Activated CD4-positive, alpha-beta T cell treated with anti-CD3 and anti-CD28 coated beads, Interleukin-2, amount 10 ng/mL, durations not matched to agents 7 days and 5 days (primary cell): Measurements from ENCODE around the gene CACNB4. TPM values are rescaled to one million over a fixed set of nuclear protein-coding genes. Genes with fewer than 3 reads are reported as not detected.

Experiments
- CTCF ChIA-PET: fragments of 350-600 bp; sonication (Branson Sonifier 250); formaldehyde crosslinking; loops from one replicate; lab custom pipeline; 2021; ENCODE audit warnings: antibody characterized with exemption; lab: Charles Lee
- POLR2A ChIA-PET: fragments of 350-600 bp; sonication (Branson Sonifier 250); formaldehyde crosslinking; loops from one replicate; lab custom pipeline; 2021; ENCODE audit warnings: antibody characterized with exemption; lab: Charles Lee
- DNase-seq: peaks from one replicate; pipeline ENCODE4 v3.0.0-alpha.2; 2020
- H3K27ac Mint-ChIP-seq: one replicate; pipeline ENCODE4 v1.8.0; 2021; ENCODE audit warnings: mild to moderate bottlenecking, moderate library complexity, mixed read lengths
- H3K27me3 Mint-ChIP-seq: one replicate; pipeline ENCODE4 v1.8.0; 2021; ENCODE audit warnings: mixed read lengths
- H3K36me3 Mint-ChIP-seq: one replicate; pipeline ENCODE4 v1.8.0; 2021; ENCODE audit warnings: low read depth, mixed read lengths
- H3K4me1 Mint-ChIP-seq: one replicate; pipeline ENCODE4 v1.8.0; 2021; ENCODE audit warnings: mixed read lengths
- H3K4me3 Mint-ChIP-seq: one replicate; pipeline ENCODE4 v1.8.0; 2021; ENCODE audit warnings: mild to moderate bottlenecking, moderate library complexity, mixed read lengths
- H3K9me3 Mint-ChIP-seq: one replicate; pipeline ENCODE4 v1.8.0; 2021; ENCODE audit warnings: mixed read lengths
- total RNA-seq, 2 experiments: library from RNA; stranded (reverse); gene quantifications; one replicate each; pipeline ENCODE4 v1.2.3, GENCODE V29; 2021

The CACNB4 gene
- total RNA-seq, 2 experiments from 2014 or later: 0.12 to 0.21 TPM

DNA sequence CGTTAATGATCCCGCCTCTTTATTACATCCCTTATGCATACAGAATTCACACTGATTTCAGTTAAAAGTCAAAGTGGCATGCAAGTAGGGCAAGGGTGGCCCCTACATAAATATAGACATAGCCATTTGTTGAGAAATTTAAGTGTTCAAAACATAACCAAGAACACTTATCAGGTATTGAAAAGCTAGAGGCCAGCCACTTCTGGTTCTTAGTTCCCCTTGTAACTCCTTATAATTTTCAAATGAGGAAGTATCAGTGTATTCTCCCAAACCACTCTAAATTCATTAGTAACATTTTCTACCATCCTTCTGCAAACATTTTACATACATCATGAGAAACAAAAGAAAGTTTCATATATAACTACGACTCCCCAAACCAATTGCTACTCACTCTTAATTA lies 264.9 kb downstream of the CACNB4 start:
- H3K27ac Mint-ChIP-seq: no peak overlapping the region
- CTCF ChIA-PET: no interaction called here
- H3K36me3 Mint-ChIP-seq: no peaks in the 10 kb centered on the region
- peaks cover 11% of the 10 kb centered on the region for H3K27me3 Mint-ChIP-seq
- no peaks in the 10 kb centered on the region for H3K9me3 Mint-ChIP-seq
- H3K4me3 Mint-ChIP-seq: no peak overlapping the region
- POLR2A ChIA-PET: no interaction called here
- H3K4me1 Mint-ChIP-seq: peaks cover 3% of the 10 kb centered on the region
- no peak for DNase-seq

DNA sequence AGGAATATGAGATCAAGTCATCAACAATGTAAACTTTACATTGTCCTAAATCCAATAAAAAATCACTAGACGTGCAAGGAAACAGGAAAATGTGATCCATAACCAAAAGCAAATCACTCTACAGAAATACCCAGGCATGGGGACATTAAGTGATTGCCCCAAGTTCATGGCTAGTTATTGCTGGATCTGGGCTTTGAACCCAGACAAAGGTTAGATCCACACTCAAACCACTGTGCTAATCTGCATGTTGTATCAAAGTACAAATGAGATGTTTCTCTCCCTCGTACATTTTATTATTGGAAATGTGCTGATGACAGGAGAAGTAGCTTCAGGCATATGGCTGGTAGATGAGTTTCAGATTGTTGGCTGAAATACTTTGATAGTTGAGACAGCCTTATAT lies 267.9 kb downstream of the CACNB4 start:
- H3K4me1 Mint-ChIP-seq: peaks cover 21% of the 10 kb centered on the region
- POLR2A ChIA-PET: no interaction called here
- CTCF ChIA-PET: no interaction called here
- H3K27me3 Mint-ChIP-seq: peaks cover 7% of the 10 kb centered on the region
- H3K4me3 Mint-ChIP-seq: no peak overlapping the region
- no peak for DNase-seq
- H3K27ac Mint-ChIP-seq: no peak overlapping the region
- H3K9me3 Mint-ChIP-seq: no peaks in the 10 kb centered on the region
- H3K36me3 Mint-ChIP-seq: peaks cover 5% of the 10 kb centered on the region

DNA sequence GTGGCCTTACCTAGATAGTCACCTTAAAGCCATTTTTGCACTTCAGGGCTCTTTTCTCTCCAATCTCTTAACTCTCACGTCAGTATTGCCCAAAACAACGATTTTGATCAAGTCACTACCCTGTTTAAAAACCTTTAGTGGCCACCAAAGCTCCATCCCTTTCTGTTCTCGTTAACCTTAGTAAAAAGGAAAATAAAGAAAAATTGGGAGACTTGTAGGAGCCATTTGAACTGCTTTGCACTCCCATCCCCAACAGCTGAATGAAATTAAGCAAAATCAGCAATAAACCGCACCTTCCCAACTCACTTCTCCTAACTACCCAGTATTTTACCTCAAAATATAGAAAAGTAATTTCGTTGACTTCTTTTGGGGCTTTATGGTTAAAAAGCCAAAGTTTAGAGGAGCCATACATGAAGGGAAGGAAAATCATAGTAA lies 269.9 kb downstream of the CACNB4 start:
- peak overlapping the region; percentile 90 for H3K27ac Mint-ChIP-seq
- peaks cover 1% of the 10 kb centered on the region for H3K27me3 Mint-ChIP-seq
- H3K9me3 Mint-ChIP-seq: no peaks in the 10 kb centered on the region
- ChIA-PET POLR2A (no interaction called here), CTCF (interaction anchor here (1.5 kb wide), 1 partner anchor 9 kb away, joined by 3 read pairs; no protein-coding TSS in a partner anchor)
- peaks cover 35% of the 10 kb centered on the region for H3K4me1 Mint-ChIP-seq
- no peak for DNase-seq
- peaks cover 9% of the 10 kb centered on the region for H3K36me3 Mint-ChIP-seq
- H3K4me3 Mint-ChIP-seq: peak overlapping the region; percentile 97

DNA sequence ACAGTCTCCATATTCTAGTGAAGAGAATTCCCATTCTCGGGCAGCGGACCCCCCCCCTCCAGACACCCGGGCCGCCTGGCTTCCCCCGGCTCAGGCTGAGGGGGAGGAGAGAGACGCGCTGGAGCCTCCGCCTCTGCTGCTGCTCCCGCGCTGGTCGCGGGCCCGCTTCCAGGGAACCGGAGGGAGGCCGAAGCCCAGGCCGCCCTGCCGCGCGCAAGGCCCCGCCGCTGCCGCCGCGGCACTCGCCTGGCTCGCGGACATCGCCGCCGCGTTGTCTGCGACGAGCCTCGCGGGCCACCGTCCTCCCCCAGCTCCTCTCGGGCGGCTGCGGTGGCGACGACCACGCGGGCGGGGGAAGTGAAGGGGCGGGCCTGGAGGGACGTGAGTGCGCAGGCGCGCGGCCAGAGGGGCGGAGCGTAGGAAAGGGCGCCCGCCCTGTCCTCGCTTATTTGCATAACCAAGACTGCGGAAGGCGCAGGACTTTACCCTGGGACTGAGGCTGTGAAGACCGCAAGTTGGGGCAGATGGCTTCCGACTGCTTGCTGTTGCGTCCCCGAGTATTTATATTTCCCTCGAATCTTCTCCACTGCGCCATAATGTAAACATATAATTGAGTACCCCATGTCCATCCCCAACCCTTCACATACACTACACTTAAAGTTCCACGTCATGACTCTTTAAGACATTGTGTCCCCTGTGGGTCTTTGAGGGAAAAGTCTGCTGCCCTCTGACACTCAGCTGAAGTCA lies 270.5 kb downstream of the CACNB4 start, which contains the start of gene ARL5A:
TSS of gene ARL5A (minus strand) at position 279 of the 747 bp plus-strand sequence. CDS start at position 34, 245 bp downstream.
- H3K4me3 Mint-ChIP-seq: peak within 1 kb of the TSS; percentile 97
- peaks cover 38% of the 10 kb centered on the region for H3K4me1 Mint-ChIP-seq
- peaks cover 9% of the 10 kb centered on the region for H3K36me3 Mint-ChIP-seq
- no peaks in the 10 kb centered on the region for H3K27me3 Mint-ChIP-seq
- DNase-seq: peak; percentile 93
- ChIA-PET CTCF (interaction anchor here (0.7 to 1.5 kb wide), 5 partner anchors 9 to 313 kb away, joined by 3 read pairs; no protein-coding TSS in a partner anchor), POLR2A (interaction anchor here (0.6 kb wide), 1 partner anchor 343 kb away, joined by 9 read pairs; no protein-coding TSS in a partner anchor)
- H3K27ac Mint-ChIP-seq: peak within 1 kb of the TSS; percentile 90
- no peaks in the 10 kb centered on the region for H3K9me3 Mint-ChIP-seq

DNA sequence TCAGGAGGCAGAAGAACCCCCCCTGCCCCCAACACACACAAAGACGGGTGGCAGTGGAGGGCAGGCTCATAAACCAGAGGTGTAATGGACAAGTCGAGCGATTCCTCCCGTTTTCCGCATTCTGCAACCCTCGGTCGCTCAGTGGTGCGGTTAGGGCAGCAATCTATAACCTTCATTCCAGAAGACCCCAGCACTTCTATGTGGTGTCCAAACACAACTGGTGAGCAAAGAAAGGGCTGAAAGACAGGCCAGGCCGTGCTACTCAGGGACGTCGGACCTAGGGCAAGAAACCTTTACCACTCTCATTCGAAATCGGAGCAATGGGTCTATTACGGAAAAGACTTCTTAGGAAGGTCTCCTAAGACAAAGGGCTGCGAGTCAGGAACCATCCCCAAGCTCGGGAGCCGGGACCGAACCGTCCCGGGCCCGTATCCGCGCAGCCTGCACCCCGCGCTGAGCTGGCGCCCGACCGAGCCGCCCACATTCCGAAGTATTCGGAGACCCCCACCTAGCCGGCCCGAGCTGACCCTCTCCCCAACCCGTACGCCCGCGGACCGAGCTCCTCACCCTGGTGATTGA lies 271.2 kb downstream of the CACNB4 start:
- Mint-ChIP-seq H3K27ac (peak overlapping the region; percentile 88), H3K9me3 (no peaks in the 10 kb centered on the region), H3K4me3 (peak overlapping the region; percentile 97), H3K4me1 (peaks cover 43% of the 10 kb centered on the region), H3K27me3 (no peaks in the 10 kb centered on the region), H3K36me3 (peaks cover 9% of the 10 kb centered on the region)
- POLR2A ChIA-PET: interaction anchor here (0.6 kb wide), 1 partner anchor 344 kb away, joined by 9 read pairs; no protein-coding TSS in a partner anchor
- CTCF ChIA-PET: interaction anchor here (0.7 to 1.5 kb wide), 5 partner anchors 8 to 313 kb away, joined by 3 read pairs; no protein-coding TSS in a partner anchor
- DNase-seq: peak; percentile 33

DNA sequence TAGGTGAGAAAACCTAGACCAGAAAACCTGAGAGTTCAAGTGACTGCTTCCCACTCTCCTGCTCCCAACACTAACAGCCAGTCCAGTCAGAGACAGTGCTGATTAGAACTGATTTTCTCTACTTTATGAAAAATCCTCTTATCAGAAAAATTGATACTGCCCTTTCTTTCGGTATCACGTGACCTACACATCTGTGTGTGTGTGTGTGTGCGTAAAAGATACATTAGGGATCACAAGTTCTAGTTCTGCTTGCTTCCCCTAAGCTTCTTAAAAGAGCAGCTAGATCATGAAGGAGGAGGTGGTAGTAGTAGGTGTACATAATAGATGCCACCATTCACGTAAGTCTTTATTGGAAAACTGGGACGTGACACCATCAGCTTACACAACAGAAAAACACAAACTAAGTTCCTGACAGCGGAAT lies 272.1 kb downstream of the CACNB4 start:
- Mint-ChIP-seq H3K4me1 (peaks cover 47% of the 10 kb centered on the region), H3K27ac (peak overlapping the region; percentile 88), H3K9me3 (no peaks in the 10 kb centered on the region), H3K36me3 (peaks cover 9% of the 10 kb centered on the region), H3K4me3 (peak overlapping the region; percentile 97), H3K27me3 (no peaks in the 10 kb centered on the region)
- DNase-seq: peak; percentile 9
- ChIA-PET POLR2A (no interaction called here), CTCF (interaction anchor here (0.5 kb wide), 1 partner anchor 912 kb away, joined by 4 read pairs; no protein-coding TSS in a partner anchor)

DNA sequence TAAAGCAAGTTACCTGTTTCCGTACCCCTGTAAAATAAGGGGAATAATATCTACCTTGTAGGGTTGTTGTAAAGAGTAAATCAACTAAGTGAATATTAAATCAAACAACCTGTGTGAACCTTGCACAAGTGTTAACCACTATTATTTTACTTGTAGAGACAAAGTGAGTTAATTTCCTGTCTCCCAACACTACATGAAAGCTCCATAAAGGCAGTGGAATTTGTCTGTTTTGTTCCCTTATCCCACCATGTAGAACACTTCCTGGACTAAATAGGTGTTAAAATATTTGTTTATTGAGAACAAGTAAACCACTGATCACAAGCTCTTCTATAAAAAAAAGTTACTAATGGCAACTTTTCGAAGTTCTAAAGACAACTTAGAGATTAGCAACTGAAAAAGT lies 274.0 kb downstream of the CACNB4 start:
- Mint-ChIP-seq H3K4me3 (no peak overlapping the region), H3K27me3 (no peaks in the 10 kb centered on the region), H3K27ac (no peak overlapping the region), H3K9me3 (no peaks in the 10 kb centered on the region), H3K36me3 (peaks cover 20% of the 10 kb centered on the region), H3K4me1 (peaks cover 60% of the 10 kb centered on the region)
- DNase-seq: no peak
- CTCF ChIA-PET: no interaction called here
- POLR2A ChIA-PET: no interaction called here

DNA sequence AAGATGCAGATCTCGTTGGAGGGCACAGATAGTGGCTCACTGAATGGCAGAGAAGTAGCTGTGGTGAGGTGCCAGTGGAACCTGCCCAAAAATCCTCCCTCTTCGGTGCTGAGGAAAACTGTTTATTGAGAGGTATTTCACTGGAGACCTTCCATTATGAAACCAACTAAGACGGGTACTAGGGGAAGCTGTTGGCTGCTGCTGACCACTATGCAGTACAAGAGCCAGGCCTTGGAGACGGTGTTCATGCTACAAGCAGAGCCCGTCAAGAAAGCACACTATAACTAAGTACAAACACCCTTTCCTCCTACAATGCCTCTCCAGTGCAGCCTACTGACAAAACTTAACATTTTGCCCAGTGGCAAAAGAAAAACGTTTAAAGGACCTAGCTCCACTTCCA lies 275.2 kb downstream of the CACNB4 start:
- no peak for DNase-seq
- H3K9me3 Mint-ChIP-seq: no peaks in the 10 kb centered on the region
- POLR2A ChIA-PET: no interaction called here
- no peaks in the 10 kb centered on the region for H3K27me3 Mint-ChIP-seq
- H3K4me1 Mint-ChIP-seq: peaks cover 57% of the 10 kb centered on the region
- H3K36me3 Mint-ChIP-seq: peaks cover 27% of the 10 kb centered on the region
- no peak overlapping the region for H3K27ac Mint-ChIP-seq
- CTCF ChIA-PET: no interaction called here
- no peak overlapping the region for H3K4me3 Mint-ChIP-seq

DNA sequence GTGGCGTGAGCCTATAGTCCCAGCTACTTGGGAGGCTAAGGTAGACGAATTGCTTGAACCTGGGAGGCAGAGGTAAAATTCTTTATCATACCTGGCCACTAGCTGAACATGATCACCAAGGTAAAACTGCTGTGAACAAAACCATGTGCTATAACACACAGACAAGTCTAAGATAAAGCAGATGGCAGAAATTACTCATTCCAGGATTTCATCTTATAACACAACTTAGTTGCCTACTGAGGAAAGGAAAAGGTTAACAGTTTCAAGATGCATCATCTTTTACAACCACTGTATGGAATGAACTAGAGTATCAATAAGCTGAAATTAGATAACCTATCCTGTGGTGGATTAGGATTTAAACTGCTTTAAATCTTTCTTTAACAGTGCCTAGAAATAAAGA lies 278.9 kb downstream of the CACNB4 start:
- Mint-ChIP-seq H3K36me3 (peaks cover 34% of the 10 kb centered on the region), H3K4me1 (peaks cover 34% of the 10 kb centered on the region), H3K27me3 (no peaks in the 10 kb centered on the region), H3K27ac (no peak overlapping the region), H3K4me3 (no peak overlapping the region), H3K9me3 (no peaks in the 10 kb centered on the region)
- POLR2A ChIA-PET: no interaction called here
- no peak for DNase-seq
- CTCF ChIA-PET: interaction anchor here (0.6 to 1.2 kb wide), 3 partner anchors 8 to 1879 kb away, joined by 3 to 5 read pairs (median 4); partner anchors contain the start of gene ARL5A

DNA sequence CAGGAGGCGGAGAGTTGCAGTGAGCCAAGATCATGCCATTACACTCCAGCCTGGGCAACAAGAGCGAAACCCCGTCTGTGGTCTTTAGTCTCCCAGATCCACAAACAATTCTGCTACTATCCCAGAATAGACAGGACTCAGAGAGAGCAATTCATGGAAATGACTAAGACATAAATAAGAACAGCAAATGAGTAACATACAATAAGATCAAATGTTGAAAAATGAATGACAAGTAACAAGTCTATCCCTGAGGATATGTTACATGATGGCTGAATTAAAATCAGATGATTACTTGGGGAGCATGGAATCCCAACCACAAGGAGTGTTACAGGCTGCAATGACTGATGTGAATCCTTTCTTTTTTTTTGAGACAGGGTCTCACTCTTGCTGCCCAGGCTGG lies 280.9 kb downstream of the CACNB4 start:
- ChIA-PET POLR2A (no interaction called here), CTCF (no interaction called here)
- Mint-ChIP-seq H3K36me3 (peaks cover 43% of the 10 kb centered on the region), H3K9me3 (no peaks in the 10 kb centered on the region), H3K4me1 (peaks cover 24% of the 10 kb centered on the region), H3K27ac (no peak overlapping the region), H3K4me3 (no peak overlapping the region), H3K27me3 (no peaks in the 10 kb centered on the region)
- DNase-seq: no peak

DNA sequence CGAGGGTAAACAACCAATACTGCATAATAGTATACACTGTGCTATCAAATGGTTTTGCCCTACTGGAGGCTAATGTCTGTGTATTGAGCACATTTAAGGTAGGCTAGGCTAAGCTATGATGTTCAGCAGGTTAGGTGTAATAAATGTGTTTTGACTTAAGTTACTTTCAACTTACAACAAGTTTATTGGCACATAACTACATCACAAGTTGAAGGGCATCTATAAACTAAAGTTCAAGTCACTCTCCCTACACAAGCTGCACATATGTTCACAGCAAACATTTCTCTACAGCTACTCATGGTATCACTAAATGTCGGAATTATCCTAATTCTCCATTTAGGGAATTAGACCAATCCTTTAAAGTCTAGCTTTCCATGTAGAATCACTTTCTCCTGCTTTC lies 282.0 kb downstream of the CACNB4 start:
- Mint-ChIP-seq H3K9me3 (no peaks in the 10 kb centered on the region), H3K36me3 (peaks cover 50% of the 10 kb centered on the region), H3K27ac (no peak overlapping the region), H3K4me3 (no peak overlapping the region), H3K4me1 (peaks cover 17% of the 10 kb centered on the region), H3K27me3 (no peaks in the 10 kb centered on the region)
- DNase-seq: no peak
- CTCF ChIA-PET: interaction anchor here (0.7 to 1.7 kb wide), 3 partner anchors 11 to 28 kb away, joined by 3 to 6 read pairs (median 3); partner anchors contain the start of gene ARL5A
- POLR2A ChIA-PET: no interaction called here

DNA sequence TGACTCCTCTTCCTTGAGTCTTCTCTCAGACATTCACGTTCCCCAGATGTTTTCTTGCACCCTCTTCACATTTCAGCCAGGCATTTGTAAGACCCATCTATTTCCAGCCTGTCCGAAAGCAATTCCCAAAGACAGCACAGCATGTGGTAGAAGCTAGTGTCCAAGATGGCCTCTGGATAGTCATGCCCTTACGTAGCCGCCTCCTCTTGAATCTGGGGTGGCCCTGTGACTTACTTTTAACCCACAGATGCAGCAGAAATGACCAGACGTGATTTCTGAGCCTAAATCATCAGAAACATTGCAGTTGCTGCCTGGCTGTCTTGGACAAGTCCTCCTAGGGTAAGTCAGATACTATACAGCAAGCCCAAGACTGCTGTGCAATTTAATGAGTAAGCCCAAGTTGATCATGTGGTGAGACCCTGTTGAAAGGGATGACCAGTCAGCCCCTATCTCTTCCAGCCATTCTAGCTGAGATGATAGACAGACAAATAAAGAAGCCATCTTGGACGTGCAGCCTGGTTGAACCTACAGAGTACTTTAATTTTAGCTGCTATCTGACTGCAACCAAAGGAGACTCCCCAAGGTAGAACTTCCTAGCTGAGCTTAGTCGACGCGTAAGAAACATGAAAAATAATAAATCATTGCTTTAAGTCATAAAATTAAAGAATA lies 282.9 kb downstream of the CACNB4 start:
- ChIA-PET POLR2A (no interaction called here), CTCF (interaction anchor here (1.4 to 1.7 kb wide), 2 partner anchors 12 to 28 kb away, joined by 3 read pairs; partner anchors contain the start of gene ARL5A)
- peaks cover 11% of the 10 kb centered on the region for H3K4me1 Mint-ChIP-seq
- no peak overlapping the region for H3K4me3 Mint-ChIP-seq
- no peaks in the 10 kb centered on the region for H3K9me3 Mint-ChIP-seq
- no peaks in the 10 kb centered on the region for H3K27me3 Mint-ChIP-seq
- H3K27ac Mint-ChIP-seq: no peak overlapping the region
- peaks cover 50% of the 10 kb centered on the region for H3K36me3 Mint-ChIP-seq
- DNase-seq: no peak
